RWPE1 (cell line): Measurements from ENCODE around the gene PGRMC2.
"Not testable (repeated sequence)": the region's sequence is repeated elsewhere in the genome, so short reads cannot be mapped to it uniquely, and the experiment has no call there.

ENCODE experiments used
- CTCF ChIA-PET: fragments of 350-600 bp; sonication (Branson Sonifier 250); formaldehyde crosslinking; extraction: SDS; loops from one replicate; lab custom pipeline; 2021; lab: Yijun Ruan, JAX
- POLR2A ChIA-PET: fragments of 400-600 bp; formaldehyde crosslinking; extraction: SDS; loops from one replicate; lab custom pipeline; 2020; ENCODE audit warnings: antibody characterized with exemption; ENCODE audit not compliant: low non-redundant PET; lab: Yijun Ruan, JAX
- DNase-seq: peaks from one replicate; pipeline ENCODE4 v3.0.0; 2012; ENCODE audit warnings: low spot score
- H3K27ac ChIP-seq: fragments of 450-650 bp; 2 replicates; pipeline ENCODE4 v1.5.1; 2017
- TF ChIP-seq, protein P1 (sequence below): fragments of 450-650 bp; conservative IDR thresholded peaks from 2 replicates; pipeline ENCODE4 v1.5.1; 2017; ENCODE audit warnings: low read depth, mild to moderate bottlenecking

PGRMC2 gene

DNA sequence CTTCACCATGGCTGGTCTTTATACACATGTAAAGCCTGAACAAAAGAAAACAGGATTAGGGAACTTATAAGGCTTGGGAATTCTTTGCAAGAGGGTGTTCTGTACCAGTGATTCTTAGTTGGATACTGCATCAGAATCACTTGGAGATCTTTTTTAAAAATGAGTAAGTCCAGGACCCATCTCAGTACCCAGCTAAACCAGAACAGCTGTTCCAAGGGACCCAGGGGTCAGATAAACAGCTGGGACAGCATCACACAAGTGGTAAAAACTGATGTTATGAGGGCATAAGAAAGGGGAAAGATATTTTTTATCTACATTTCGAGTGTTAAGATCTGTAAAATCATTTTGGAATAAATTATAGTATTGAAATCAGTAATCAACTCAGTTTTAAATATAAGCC lies 16.1 kb downstream of the PGRMC2 start:
- DNase-seq: no peak
- TF ChIP-seq, protein P1, sequence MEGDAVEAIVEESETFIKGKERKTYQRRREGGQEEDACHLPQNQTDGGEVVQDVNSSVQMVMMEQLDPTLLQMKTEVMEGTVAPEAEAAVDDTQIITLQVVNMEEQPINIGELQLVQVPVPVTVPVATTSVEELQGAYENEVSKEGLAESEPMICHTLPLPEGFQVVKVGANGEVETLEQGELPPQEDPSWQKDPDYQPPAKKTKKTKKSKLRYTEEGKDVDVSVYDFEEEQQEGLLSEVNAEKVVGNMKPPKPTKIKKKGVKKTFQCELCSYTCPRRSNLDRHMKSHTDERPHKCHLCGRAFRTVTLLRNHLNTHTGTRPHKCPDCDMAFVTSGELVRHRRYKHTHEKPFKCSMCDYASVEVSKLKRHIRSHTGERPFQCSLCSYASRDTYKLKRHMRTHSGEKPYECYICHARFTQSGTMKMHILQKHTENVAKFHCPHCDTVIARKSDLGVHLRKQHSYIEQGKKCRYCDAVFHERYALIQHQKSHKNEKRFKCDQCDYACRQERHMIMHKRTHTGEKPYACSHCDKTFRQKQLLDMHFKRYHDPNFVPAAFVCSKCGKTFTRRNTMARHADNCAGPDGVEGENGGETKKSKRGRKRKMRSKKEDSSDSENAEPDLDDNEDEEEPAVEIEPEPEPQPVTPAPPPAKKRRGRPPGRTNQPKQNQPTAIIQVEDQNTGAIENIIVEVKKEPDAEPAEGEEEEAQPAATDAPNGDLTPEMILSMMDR: no peak
- ChIA-PET CTCF (interaction anchor here (0.6 kb wide), 1 partner anchor 713 kb away, joined by 3 read pairs; no protein-coding TSS in a partner anchor), POLR2A (no interaction called here)
- H3K27ac ChIP-seq: no peak overlapping the region

DNA sequence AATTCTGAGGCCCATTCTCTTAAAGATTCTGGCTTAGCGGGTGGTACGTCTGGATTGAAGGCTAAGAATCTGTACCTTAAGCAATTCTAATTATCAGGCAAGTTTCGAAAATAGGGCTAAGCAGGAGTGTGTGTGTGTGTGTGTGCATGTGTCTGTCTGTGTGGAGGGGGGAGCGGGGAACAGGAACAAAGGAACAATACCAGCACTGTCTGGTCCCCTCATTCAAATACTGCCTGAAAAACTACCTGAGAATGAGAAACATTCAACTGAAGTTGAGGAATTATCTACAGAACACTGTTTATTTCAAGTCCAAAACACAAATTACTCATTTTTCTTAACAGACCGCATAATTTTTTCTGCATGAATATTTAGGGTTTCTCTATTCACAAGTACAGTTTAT lies 18.6 kb downstream of the PGRMC2 start:
- TF ChIP-seq, protein P1: no peak
- no peak for DNase-seq
- H3K27ac ChIP-seq: no peak overlapping the region
- CTCF ChIA-PET: no interaction called here
- POLR2A ChIA-PET: no interaction called here

DNA sequence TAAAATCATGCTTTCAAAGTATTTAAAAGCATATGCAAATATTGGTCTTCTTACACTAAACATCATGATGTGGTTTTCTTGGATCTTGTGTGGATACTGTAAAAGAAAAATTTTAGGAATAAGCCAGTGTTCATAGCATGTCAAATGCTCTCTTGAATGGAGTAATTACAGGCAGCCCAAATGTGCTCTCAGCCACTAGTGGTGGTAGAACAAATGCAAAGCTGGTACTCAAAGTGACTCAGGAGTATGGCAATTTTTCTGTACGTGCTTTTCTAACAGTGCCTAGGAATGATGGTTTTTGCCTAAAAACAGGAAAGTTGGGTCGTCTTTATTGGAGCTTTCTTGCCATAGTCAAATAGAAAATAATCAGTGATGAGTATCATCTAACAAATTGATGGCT lies 19.9 kb downstream of the PGRMC2 start:
- TF ChIP-seq, protein P1: no peak
- CTCF ChIA-PET: no interaction called here
- DNase-seq: no peak
- POLR2A ChIA-PET: no interaction called here
- no peak overlapping the region for H3K27ac ChIP-seq

DNA sequence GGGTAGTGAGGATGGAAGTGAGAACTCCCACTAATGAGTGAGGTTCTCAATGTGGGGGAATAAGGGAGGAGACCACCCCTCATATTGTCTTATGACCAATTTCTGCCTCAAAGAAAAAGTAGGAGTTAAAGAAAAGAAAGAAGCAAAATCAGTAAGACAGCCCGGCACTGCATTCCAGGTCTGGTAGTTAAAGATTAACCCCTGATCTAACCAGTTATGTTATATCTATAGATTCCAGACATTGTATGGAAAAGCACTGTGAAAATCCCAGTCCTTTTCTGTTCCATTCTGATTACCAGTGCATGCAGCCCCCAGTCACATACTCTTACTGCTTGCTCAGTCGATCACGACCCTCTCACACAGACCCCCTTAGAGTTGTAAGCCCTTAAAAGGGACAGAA lies 20.4 kb downstream of the PGRMC2 start:
- CTCF ChIA-PET, DNase-seq, POLR2A ChIA-PET, H3K27ac ChIP-seq: not testable (repeated sequence)

DNA sequence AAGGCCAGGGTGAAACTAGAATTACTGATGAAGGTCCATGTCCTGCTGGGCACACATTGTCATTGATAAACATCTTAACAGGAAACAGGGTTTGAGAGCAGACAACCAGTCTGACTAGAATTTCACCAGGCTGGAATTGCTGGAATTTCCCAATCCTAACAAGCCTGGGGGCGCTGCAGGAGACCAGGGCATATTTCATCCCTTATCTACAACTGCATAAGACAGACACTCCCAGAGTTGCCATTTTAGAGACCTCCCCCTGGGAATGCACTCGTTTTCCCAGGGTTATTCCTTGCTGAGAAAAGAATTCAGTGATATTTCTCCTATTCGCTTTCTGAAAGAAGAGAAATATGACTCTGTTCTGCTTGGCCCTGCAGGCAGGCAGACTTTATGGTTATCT lies 22.1 kb downstream of the PGRMC2 start:
- POLR2A ChIA-PET, DNase-seq, H3K27ac ChIP-seq: not testable (repeated sequence)

DNA sequence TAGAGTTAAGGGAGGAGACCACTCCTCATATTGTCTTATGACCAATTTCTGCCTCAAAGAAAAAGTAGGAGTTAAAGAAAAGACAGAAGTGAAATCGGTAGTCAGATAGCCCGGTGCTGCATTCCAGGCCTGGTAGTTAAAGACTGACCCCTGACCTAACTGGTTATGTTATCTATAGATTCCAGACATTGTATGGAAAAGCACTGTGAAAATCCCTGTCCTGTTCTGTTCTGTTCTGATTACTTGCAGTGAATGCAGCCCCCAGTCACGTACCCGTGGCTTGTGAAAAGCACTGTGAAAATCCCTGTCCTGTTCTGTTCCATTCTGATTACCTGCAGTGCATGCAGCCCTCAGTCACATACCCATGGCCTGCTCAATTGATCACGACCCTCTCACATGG lies 27.7 kb downstream of the PGRMC2 start:
- POLR2A ChIA-PET, DNase-seq, H3K27ac ChIP-seq, CTCF ChIA-PET: not testable (repeated sequence)

More for the DNA sequence above, 22.1 kb downstream of the PGRMC2 start:
- CTCF ChIA-PET: not testable (repeated sequence)

DNA sequence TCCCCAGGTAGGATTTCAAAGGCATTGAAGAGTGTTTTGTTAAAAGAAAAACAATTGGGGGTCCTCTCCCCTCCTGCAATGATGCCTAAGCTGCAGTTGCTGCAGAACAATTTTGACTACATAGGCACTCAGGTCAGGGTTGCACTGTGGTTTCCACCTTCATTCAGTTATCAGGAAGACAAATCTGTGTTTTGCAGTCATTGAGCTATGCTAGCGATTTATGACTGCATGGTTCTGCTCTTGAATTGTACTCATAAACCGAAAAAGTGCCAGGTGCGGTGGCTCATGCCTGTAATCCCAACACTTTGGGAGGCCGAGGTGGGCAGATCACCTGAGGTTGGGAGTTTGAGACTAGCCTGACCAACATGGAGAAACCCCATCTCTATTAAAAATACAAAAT lies 29.4 kb downstream of the PGRMC2 start:
- DNase-seq, H3K27ac ChIP-seq, POLR2A ChIA-PET, CTCF ChIA-PET: not testable (repeated sequence)

DNA sequence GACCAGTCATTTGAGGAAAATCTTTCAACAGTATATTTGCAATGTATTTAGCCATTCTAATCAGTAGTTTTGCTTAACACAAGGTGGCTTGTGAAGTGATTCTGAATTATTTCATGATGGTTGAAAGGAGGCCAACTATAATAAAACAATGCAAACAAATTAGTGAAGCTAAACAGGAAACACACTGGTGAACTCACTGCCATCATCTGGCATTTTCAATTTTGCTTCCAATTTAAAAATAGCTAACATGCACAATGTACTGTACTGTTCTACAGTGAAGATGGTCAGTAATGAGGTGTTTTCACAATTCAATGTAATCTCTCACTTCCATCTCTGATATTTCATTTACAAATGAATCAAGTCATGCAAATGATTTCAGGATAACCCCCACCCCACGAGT lies 31.1 kb downstream of the PGRMC2 start:
- ChIA-PET POLR2A (no interaction called here), CTCF (interaction anchor here (1.1 kb wide), 1 partner anchor 48 kb away, joined by 7 read pairs; no protein-coding TSS in a partner anchor)
- TF ChIP-seq, protein P1: no peak
- no peak for DNase-seq
- no peak overlapping the region for H3K27ac ChIP-seq

DNA sequence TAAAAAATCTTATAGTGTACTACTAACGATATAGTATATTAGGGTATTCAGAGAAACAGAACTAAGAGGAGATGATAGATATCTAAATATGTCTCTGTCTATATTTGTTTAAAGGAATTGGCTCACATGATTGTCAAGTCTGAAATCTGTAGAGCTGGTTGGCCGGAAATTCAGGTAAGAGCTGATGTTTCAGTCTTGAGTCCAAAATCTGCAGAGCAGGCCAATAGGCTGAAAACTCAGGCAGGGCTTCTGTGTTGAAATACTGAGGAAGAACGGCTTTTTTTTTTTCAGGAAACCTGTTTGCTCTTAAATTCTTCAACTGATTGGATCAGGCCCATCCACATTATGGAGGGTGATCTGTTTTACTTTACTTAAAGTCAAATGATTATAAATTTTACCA lies 31.7 kb downstream of the PGRMC2 start:
- H3K27ac ChIP-seq: no peak overlapping the region
- POLR2A ChIA-PET: no interaction called here
- CTCF ChIA-PET: interaction anchor here (1.1 kb wide), 1 partner anchor 47 kb away, joined by 7 read pairs; no protein-coding TSS in a partner anchor
- TF ChIP-seq, protein P1: no peak
- no peak for DNase-seq
